Nucleus accumbens (tissue), 56 donors: Measurements from ENCODE around the gene DBN1.

Experiments used
- DNase-seq, 56 donors: peaks; one replicate each; lab custom pipeline; 2025; lab: John Stamatoyannopoulos, UW

The DBN1 gene

DNA sequence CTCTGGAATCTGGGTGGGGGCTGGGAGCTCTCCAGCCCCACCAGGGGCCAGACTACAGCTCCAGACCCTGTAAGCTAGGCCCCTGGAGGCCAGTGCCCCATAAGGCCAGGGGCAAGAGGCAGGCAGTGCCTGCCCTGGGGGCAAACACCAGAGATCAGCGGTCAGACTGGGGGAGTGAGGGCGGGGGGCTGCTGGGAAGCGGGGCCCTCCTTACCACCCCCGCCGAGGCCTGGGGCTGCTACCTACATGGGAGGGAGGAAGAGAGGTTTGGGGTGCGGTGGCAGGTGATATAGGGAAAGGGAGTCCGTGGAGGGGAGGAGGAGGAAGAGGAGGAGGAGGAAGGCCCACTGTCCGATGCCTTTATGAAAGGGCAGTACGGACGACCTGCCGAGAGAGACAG is 14.1 kb downstream of the DBN1 start:
- DNase-seq, result no peak

DNA sequence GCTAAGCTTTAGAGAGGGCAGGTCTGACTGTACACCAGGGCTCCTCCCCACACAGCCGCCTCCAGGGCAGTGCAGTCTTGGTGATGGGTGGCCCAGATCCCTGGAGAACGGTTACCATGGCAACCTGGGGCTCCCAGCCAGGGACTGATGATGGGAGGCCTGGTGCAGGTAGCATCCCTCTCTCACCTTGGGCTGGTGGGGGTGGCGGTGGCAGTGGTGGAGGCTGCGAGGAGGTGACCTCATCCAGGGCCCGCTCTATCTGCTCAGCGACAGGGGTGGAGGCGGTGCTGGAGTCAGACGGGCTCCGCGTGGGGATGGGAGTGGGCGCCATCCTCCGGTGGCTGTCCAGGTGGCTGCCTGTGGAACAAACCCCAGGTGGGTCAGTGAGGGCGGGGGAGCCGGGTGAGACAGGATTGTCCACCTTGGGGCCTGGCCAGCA is 14.5 kb downstream of the DBN1 start:
- DNase-seq, result peak in 39 of 56 donors; percentile 21 to 89 (median 56)

DNA sequence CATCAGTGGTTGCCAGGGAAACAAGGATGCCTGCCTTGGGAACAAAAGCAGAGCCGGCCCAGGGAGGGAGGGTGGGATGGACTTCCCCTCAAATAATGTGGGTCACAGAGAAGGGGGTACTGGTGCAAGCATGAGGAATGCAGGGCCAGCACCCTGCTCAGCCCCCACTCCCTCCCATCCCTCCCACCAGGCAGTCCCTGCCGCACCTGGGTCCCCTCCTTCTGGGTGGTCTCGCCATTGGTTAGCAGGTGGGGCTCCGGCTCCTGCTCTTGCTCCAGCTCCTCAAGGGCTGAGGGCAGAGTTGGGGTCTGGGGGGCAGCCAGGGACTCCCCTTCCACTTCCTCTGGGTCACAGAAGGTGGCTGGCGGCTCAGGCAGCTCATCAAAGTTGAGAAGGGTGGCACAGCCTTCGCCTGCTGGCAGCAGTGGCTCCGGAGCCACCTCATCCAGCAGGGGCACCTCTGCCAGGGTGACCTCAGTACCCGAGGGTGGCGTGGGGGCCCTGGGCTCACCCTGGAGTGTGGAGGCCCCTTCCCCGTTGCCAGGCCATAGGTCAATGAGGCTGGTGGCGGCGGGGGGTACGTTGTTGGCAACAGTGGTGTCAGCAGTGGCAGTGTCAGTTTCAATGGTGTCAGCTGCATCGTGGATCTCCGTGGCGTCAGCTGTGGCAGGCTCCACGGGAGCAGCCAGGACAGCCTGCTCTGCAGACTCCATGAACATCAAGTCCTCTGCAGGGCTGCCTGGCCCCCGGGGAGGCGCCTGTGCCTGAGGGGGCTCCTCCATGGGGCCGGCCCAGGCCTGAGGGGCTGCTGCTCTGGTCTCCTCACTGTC is 15.4 kb downstream of the DBN1 start:
- no peak for DNase-seq

DNA sequence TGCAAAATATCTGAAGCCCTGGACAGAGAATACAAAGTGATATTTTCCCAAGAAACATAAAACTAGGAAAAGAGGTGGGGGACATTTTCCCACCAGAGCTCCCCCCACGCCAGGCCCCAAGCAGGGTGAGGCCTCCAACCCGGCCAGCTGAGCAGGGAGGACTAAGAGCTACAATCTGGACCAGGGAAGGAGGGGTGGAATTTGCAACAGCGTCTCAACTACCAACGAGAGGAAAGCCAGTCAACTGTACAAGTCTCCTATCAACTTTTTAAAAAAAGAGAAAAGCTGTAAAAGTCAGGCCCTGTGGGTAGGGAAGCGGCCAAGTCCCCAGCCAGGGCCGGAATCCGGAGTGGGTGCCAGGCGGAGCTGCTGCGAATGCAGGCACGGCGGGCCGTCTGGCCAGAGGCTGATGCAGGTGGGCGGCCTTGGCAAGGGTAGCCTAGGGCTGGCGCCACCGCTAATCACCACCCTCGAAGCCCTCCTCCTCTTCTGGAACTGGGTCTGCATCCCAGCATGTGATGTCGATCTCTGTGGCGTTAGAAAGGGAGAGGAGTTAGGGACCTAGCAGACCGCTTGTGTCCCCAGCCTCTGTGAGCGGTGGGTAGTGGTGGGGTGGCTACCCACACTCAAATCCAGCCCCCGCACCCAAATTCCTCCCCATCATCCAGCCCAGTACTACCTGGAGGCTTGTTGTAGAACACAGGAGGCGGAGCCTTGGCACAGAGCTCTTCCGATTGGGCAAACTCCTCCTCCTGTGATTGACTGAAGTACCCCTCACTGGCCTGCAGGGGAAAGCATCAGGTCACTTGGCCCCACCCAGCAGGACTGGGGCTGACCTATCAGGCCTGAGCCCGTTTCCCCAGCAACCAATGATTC is 16.2 kb downstream of the DBN1 start:
- peak in 49 of 56 donors; percentile 26 to 86 (median 65) for DNase-seq

DNA sequence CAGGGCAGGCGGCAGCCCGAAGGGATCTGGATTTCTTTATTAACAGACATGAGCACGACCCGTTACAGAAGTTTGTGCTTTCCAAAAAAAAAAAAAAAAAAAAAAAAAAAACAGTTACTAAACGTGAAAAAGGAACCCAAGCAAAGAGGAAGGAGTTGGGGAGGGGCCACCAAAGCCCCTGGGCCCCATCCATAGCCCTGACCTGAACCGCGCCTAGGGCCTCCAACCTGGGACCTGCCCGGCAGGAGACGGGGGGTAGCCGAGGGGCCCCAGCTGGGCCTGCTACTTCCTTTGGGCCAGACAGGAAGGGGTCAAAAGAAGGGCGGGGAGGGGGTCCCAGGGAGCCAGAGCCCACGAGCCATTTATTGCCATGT is 16.9 kb downstream of the DBN1 start:
- no peak for DNase-seq

DNA sequence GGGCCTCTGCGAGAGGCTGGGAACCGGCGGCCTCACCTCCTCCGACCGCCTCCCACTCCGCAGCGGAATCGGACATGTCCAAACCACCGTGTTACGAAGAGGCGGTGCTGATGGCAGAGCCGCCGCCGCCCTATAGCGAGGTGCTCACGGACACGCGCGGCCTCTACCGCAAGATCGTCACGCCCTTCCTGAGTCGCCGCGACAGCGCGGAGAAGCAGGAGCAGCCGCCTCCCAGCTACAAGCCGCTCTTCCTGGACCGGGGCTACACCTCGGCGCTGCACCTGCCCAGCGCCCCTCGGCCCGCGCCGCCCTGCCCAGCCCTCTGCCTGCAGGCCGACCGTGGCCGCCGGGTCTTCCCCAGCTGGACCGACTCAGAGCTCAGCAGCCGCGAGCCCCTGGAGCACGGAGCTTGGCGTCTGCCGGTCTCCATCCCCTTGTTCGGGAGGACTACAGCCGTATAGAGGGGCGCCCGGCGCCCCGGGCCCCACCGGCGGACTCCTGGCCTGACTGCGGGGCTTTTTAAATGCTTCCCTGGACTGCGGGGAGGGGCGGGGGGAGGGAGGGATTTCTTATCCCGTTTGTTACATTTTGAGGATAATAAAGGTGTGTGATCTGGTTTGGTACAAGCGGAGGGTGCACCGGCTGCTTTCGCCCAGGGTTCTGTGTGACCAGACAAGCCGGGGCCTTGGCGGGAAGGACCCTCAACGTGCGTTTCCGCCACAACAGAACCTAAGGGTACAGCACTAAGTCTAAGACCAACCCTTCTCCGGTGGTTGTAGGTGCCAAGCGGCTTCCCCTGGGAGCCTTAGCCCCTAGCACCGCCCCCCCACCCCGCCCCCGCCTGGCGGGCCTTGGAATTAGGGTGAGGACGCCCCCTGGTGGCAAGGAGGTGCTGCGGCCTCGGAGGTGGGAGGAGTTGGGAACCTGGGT is 17.5 kb downstream of the DBN1 start:
- DNase-seq, result peak in 55 of 56 donors; percentile 11 to 93 (median 74)

DNA sequence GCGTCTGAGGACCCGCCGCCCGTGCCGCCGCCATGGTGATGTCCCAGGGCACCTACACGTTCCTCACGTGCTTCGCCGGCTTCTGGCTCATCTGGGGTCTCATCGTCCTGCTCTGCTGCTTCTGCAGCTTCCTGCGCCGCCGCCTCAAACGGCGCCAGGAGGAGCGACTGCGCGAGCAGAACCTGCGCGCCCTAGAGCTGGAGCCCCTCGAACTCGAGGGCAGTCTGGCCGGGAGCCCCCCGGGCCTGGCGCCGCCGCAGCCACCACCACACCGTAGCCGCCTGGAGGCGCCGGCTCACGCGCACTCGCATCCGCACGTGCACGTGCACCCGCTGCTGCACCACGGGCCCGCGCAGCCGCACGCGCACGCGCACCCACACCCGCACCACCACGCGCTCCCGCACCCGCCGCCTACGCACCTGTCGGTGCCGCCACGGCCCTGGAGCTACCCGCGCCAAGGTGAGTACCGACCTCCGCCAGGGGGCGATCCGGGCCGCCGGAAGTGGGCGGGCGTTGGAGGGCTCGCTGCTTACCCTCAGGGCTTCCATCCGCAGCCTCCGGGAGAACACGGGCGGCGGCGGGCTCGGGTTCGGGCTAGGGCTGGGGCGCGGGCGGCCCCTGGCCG is 18.3 kb downstream of the DBN1 start:
- peak in 37 of 56 donors; percentile 25 to 75 (median 51) for DNase-seq

DNA sequence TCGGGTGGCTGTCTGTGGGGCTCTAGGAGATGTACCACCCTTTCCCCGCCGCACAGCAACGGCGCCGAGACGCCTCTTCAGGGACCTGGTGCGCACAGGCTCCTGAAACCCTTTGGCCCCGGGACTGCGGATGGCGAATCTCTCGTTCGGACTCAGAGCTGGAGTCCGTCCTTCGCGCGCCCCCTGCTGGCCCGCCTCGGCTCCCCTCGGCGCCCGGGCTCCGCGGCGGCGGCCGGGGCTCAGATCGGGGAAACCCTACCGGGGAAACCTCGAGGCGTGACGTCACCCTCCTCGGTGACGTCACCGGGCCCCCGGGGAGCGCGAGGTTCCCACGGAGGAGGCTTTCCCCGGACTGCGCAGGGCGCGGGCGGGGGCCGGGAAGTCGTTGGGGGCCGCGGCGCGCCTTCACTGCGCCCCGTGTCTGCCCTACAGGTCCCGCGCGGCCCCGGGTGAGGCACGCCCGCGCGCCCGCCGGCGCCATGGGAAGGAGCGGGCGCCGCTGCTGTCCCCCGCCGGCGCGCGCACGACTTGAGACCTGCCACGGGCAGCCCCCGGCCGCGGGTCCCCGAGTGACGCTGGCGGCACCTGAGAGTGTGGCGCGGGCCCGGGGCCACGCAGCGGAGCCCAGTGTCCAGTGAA is 18.9 kb downstream of the DBN1 start:
- DNase-seq, result peak in 54 of 56 donors; percentile 9 to 93 (median 76)

DNA sequence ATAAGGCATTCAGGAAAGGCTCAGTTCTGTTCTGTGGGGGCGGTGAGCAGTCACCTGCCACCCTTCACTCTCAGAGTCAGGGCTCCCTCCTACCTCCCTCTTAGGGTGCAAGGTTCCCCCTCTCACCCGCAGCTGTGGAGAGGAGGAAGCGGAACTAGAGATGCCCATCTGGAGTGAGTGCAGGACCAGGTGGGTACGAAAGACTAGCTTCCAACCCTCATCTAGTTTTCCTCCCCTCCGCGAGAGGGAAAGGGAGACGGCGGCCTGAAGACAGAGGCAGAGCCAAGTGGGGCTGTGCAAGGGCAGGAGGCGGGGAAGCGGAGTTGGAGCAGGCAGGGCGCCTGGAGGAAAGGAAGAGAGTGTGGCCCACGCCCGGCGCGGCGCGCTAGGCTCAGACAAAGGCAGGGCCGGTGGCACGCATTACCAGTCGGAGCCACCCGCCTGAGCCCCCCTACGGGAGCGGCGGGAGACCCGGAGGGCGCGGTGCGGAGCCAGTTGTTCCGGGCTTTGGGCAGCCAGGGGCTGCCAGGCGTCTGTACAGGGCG is 19.5 kb downstream of the DBN1 start:
- DNase-seq, result peak in 32 of 56 donors; percentile 25 to 74 (median 58)

DNA sequence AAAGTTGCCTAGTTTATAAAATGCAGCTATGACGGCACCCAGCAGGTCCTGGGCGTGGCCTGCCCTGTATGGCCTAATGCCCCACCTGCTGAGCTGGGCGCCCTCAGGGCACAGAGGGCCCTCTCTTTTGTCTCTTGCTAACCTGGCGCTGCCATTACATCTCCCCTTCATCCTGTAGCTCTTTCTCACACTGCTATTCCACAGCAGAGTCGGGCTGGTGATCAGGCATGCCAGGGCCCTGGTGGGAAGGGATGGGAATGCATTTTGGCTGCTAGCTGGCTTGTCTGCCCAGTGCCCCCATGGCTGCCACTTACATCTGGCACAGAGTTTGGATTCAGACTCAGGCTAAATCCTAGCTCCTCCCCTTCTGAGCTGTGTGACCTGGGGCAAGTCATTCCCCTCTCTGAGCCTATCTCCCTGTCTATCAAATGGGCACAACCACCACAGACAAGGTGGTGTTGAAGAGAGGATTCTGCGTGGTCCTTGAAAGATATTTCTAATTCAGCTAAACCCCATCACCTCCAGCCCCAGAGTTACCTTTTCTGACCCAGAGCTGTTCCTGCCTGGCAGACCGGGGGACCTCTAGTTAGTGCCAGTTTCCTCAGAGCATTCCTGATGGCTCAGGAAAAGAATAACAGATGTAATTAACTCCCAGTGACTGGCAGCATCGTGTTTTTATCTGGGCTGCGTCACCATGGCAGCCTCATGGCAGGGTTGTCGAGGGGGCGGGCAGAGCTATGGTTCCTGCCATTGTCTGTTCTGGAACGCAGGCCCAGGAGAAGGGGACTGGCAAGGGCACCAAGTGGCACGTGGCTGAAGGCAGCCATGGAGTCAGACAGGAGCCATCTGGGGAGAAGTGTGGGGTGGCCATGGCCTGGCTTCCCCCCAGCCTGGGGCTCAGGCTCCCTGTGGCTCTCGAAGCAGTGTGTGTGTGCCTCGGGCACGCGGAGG is 20.5 kb downstream of the DBN1 start:
- DNase-seq, result peak in 39 of 56 donors; percentile 13 to 82 (median 47)

DNA sequence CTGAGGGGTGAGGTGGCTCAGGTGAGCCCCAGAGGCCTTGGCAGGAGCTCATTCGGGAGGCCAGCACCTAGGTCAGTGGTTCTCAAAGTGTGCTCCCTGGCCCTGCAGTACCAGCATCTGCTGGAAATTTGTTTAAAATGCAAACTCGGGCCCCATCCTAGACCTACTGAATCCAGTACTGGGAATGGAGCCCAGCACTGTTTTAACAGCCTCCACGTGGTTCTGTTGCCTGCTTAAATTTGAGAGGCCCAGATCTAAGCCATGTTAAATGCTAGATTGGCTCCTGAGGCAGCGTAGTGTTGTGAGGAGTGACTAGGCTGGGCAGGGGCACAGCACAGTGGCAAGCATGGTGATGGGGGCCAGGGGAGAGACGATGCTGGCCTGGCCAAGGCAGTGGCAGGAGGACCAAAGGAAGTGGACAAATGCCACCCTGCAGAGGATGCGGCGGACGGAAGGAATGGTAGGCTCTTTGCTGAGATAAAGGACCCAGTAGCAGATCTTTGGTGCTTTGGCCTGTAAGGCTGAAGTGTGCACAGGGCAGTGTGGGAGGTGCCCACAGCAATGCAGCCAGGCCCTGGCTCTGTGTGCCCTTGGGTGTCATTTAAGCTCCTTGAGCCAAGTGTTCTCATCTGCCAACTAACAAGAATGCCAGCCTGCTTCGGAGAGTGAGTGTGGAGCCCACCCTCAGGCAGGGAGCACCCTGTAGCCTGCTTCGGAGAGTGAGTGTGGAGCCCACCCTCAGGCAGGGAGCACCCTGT is 22.6 kb downstream of the DBN1 start:
- peak in 11 of 56 donors; percentile 16 to 57 (median 28) for DNase-seq

DNA sequence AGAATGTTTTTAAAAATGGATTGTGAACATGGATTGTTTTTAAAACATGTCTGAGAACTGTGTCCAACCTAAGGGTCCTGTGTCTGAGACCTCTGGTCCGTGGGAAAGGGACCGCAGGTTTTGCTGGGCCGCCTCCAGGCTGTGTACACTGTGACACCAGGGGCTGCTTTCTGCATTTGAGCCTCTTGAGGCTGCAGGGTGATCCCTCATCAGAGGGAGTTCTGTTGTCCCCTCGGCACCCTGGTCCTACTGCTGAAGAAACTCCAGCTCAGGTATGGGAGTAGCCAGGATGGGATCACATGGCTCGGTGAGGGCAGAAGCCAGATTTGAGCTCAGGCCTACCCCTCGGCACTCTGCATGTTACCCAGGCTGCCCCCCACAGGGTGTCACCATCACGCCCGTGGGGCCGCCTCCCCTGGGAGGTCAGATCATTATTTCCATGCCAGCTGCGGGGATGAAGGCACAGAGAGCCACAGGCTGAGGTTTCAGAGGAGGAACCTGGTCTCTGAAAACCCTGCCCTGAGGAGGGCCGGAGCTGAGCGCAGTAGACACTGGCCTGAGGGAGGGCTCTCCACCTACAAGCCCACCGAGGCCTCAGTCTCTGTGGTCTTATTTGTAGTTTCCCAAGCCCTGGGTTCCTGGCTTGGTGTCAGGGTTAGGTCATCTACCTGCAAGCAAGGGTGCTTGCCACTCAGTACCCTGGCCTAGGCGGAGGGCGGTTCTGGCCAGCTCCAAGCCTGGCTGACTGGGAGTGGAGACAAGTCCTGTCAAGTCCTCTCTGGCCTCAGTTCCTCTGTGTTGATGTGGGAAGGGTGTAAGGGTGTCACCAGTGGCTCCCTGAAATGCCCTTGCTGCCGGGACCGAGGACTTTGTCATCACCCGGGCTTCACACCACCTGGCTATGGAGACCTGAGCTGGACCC is 24.0 kb downstream of the DBN1 start:
- no peak for DNase-seq

DNA sequence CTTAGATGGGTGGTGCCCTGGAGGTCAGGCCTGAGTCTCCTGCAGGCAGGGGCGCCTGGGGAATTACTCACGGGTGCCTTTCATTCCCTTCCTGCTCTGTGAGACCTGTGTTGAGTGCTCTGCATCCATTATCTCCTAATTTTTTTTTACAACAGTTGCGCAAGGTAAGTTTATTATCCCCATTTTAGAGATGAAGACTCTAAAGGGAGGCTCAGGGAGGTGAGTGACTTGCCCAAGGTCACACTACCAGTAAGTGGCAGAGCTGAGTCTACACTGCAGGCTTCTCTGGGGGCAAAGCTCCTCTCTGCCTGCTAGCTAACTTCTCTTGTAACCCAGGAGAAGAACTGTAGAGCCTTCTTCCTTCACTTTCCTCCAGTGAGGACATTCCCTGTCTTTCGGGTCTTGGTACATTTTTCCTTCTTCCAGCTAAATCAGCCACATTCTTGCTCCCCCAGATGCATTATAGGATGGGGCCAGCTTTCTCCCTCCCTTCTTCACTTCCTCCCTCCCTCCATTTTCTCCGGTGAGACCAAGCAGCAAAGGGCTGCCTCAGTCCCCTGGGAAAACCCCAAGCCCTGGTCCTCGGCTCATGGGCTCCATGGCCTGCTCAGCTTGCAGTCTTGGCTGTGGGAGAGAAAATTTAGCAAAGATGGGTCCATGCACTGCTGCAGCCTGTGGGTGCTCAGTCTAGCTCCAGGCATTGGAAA is 25.0 kb downstream of the DBN1 start:
- no peak for DNase-seq

DNA sequence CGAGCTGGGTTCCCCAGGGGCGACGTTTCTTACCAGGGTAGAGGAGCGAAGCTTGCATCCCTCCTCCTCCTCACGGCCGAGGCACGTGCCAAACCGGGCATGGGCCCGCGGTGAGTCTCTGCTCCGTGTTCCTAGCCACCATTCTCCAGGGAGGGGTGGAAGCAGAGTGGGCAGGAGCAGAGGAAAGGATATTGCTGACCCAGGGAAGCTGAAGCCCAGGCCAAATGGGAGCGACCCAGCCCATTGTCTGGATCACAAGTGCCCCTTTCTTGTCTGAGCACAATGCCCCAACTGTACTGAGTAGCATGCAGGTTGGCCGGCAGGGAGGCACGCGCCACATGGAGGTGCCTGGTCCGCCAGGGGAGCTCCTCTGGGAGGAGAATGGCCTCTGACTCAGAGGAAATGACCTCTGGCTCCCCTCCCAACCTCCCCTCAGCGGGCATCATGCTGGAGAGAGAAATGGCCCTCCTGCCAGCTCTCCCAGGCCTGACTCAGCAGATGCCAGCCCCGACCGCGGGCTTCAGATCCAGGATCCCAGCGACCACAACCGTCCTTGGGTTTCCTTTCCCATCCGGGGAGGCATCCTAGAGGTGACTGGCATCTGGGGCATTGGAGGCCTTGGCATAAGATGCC is 25.7 kb downstream of the DBN1 start:
- peak in 55 of 56 donors; percentile 55 to 96 (median 84) for DNase-seq
